Adipocyte (in vitro differentiated cells): Measurements from ENCODE around the gene LPCAT4.
"Not testable (repeated sequence)": the region's sequence is repeated elsewhere in the genome, so short reads cannot be mapped to it uniquely, and the experiment has no call there.

ENCODE experiments used
- DNase-seq: peaks from one replicate; pipeline ENCODE4 v3.0.0-alpha.2; 2015; ENCODE audit warnings: low read depth
- H3K27me3 ChIP-seq: replicated peaks from 2 replicates; pipeline ENCODE4 v1.7.0; 2013; ENCODE audit warnings: mild to moderate bottlenecking, low read length, moderate library complexity; ENCODE audit not compliant: control insufficient read depth, insufficient read depth
- H3K36me3 ChIP-seq: 2 replicates; pipeline ENCODE4 v1.7.0; 2013; ENCODE audit warnings: low read length, mild to moderate bottlenecking, moderate library complexity; ENCODE audit not compliant: control insufficient read depth, insufficient read depth, severe bottlenecking
- H3K4me1 ChIP-seq: 2 replicates; pipeline ENCODE4 v1.7.0; 2013; ENCODE audit warnings: mild to moderate bottlenecking, low read length, moderate library complexity; ENCODE audit not compliant: control insufficient read depth, insufficient read depth
- H3K4me3 ChIP-seq: 2 replicates; pipeline ENCODE4 v1.7.0; 2013; ENCODE audit warnings: mild to moderate bottlenecking, low read length, moderate library complexity
- H3K9ac ChIP-seq: 2 replicates; pipeline ENCODE4 v1.7.0; 2013; ENCODE audit warnings: mild to moderate bottlenecking, low read length, moderate library complexity
- H3K9me3 ChIP-seq: 2 replicates; pipeline ENCODE4 v1.7.0; 2013; ENCODE audit warnings: mild to moderate bottlenecking, low read length, moderate library complexity; ENCODE audit not compliant: control insufficient read depth

Gene LPCAT4

GRCh38 chr15:34361278-34361677 is 5.7 kb downstream of the LPCAT4 start:
- no peaks in the 10 kb centered on the region for H3K9me3 ChIP-seq
- H3K27me3 ChIP-seq: no peaks in the 10 kb centered on the region
- no peak for DNase-seq
- H3K4me1 ChIP-seq: peaks cover 6% of the 10 kb centered on the region
- no peak overlapping the region for H3K9ac ChIP-seq
- H3K4me3 ChIP-seq: no peak overlapping the region
- peaks cover 11% of the 10 kb centered on the region for H3K36me3 ChIP-seq

- H3K4me3 ChIP-seq: no peak overlapping the region
- H3K9ac ChIP-seq: no peak overlapping the region
- peaks cover 11% of the 10 kb centered on the region for H3K36me3 ChIP-seq
- no peaks in the 10 kb centered on the region for H3K9me3 ChIP-seq
- no peaks in the 10 kb centered on the region for H3K27me3 ChIP-seq
- H3K4me1 ChIP-seq: no peaks in the 10 kb centered on the region
- no peak for DNase-seq
Measured at GRCh38 chr15:34360298-34360697, 6.7 kb downstream of the LPCAT4 start.

- no peak overlapping the region for H3K4me3 ChIP-seq
- no peaks in the 10 kb centered on the region for H3K27me3 ChIP-seq
- H3K4me1 ChIP-seq: no peaks in the 10 kb centered on the region
- H3K9ac ChIP-seq: no peak overlapping the region
- H3K9me3 ChIP-seq: no peaks in the 10 kb centered on the region
- peaks cover 11% of the 10 kb centered on the region for H3K36me3 ChIP-seq
- DNase-seq: no peak
Measured at GRCh38 chr15:34359416-34359815, 7.6 kb downstream of the LPCAT4 start.

- no peaks in the 10 kb centered on the region for H3K27me3 ChIP-seq
Measured at GRCh38 chr15:34358948-34359347, 8.0 kb downstream of the LPCAT4 start.

GRCh38 chr15:34358367-34358766 is 8.6 kb downstream of the LPCAT4 start:
- no peak for DNase-seq
- Histone ChIP-seq H3K27me3 (no peaks in the 10 kb centered on the region), H3K9ac (no peak overlapping the region), H3K9me3 (no peaks in the 10 kb centered on the region), H3K4me3 (no peak overlapping the region), H3K36me3 (peaks cover 11% of the 10 kb centered on the region), H3K4me1 (no peaks in the 10 kb centered on the region)

More at GRCh38 chr15:34358948-34359347, 8.0 kb downstream of the LPCAT4 start:
- H3K9me3 ChIP-seq: no peaks in the 10 kb centered on the region
- H3K4me3 ChIP-seq: no peak overlapping the region
- peaks cover 11% of the 10 kb centered on the region for H3K36me3 ChIP-seq
- DNase-seq: no peak
- H3K4me1 ChIP-seq: no peaks in the 10 kb centered on the region
- H3K9ac ChIP-seq: no peak overlapping the region

GRCh38 chr15:34357653-34358052 is 9.3 kb downstream of the LPCAT4 start:
- no peaks in the 10 kb centered on the region for H3K27me3 ChIP-seq
- H3K36me3 ChIP-seq: peaks cover 11% of the 10 kb centered on the region
- no peak overlapping the region for H3K4me3 ChIP-seq
- H3K9ac ChIP-seq: no peak overlapping the region
- DNase-seq: no peak
- H3K9me3 ChIP-seq: no peaks in the 10 kb centered on the region
- no peaks in the 10 kb centered on the region for H3K4me1 ChIP-seq

- Histone ChIP-seq H3K4me1 (no peaks in the 10 kb centered on the region), H3K4me3 (no peak overlapping the region), H3K9ac (no peak overlapping the region), H3K9me3 (no peaks in the 10 kb centered on the region), H3K27me3 (no peaks in the 10 kb centered on the region), H3K36me3 (peaks cover 8% of the 10 kb centered on the region)
- no peak for DNase-seq
Measured at GRCh38 chr15:34355241-34355640, 11.8 kb downstream of the LPCAT4 start.

- Histone ChIP-seq H3K9ac (no peak overlapping the region), H3K27me3 (no peaks in the 10 kb centered on the region), H3K9me3 (no peaks in the 10 kb centered on the region), H3K4me3 (no peak overlapping the region), H3K4me1 (no peaks in the 10 kb centered on the region), H3K36me3 (peaks cover 5% of the 10 kb centered on the region)
- DNase-seq: no peak
Measured at GRCh38 chr15:34354286-34354685, 12.7 kb downstream of the LPCAT4 start.

GRCh38 chr15:34353627-34354026 is 13.4 kb downstream of the LPCAT4 start:
- Histone ChIP-seq H3K4me3 (no peak overlapping the region), H3K27me3 (no peaks in the 10 kb centered on the region), H3K4me1 (no peaks in the 10 kb centered on the region), H3K9ac (no peak overlapping the region), H3K9me3 (no peaks in the 10 kb centered on the region), H3K36me3 (peaks cover 5% of the 10 kb centered on the region)
- no peak for DNase-seq

GRCh38 chr15:34352996-34353395 is 14.0 kb downstream of the LPCAT4 start:
- not testable (repeated sequence) for H3K27me3 ChIP-seq, H3K4me1 ChIP-seq, H3K4me3 ChIP-seq, H3K9ac ChIP-seq, H3K9me3 ChIP-seq, H3K36me3 ChIP-seq, DNase-seq

GRCh38 chr15:34349769-34350168 is 17.2 kb downstream of the LPCAT4 start:
- Histone ChIP-seq H3K4me1 (no peaks in the 10 kb centered on the region), H3K4me3 (no peak overlapping the region), H3K27me3 (no peaks in the 10 kb centered on the region), H3K36me3 (no peaks in the 10 kb centered on the region), H3K9ac (no peak overlapping the region), H3K9me3 (no peaks in the 10 kb centered on the region)
- DNase-seq: no peak

GRCh38 chr15:34348735-34349300 is 18.2 kb downstream of the LPCAT4 start:
- H3K4me3 ChIP-seq: no peak overlapping the region
- no peaks in the 10 kb centered on the region for H3K9me3 ChIP-seq
- no peak for DNase-seq
- H3K4me1 ChIP-seq: no peaks in the 10 kb centered on the region
- no peaks in the 10 kb centered on the region for H3K36me3 ChIP-seq
- no peak overlapping the region for H3K9ac ChIP-seq
- H3K27me3 ChIP-seq: no peaks in the 10 kb centered on the region
